A549 (cell line): ENCODE measurements around the gene CFAP70.

Experiments used
- CHD4 ChIP-seq: fragments of 200-600 bp; sonication (generic); IDR thresholded peaks from 2 replicates; pipeline ENCODE4 v1.6.1; 2016; ENCODE audit warnings: antibody characterized with exemption, mild to moderate bottlenecking, borderline replicate concordance
- CTCF ChIP-seq: fragments of >200 bp; sonication (Bioruptor Twin); formaldehyde crosslinking; IDR thresholded peaks from 3 replicates; pipeline ENCODE4 v1.5.1; 2016
- FOXS1 ChIP-seq: fragments of 250-450 bp; sonication (Bioruptor Pico); IDR thresholded peaks from 2 replicates; pipeline ENCODE4 v1.5.0; 2020; ENCODE audit warnings: mild to moderate bottlenecking, moderate library complexity
- HDAC2 ChIP-seq: fragments of 200-600 bp; sonication (generic); IDR thresholded peaks from 2 replicates; pipeline ENCODE4 v1.6.1; 2016
- JUN ChIP-seq, 2 experiments: fragments of >200 bp; sonication (Bioruptor Twin); formaldehyde crosslinking; IDR thresholded peaks; 2 replicates in 1 of 2; 3 replicates in 1 of 2; pipeline ENCODE4 v1.6.1; 2016 to 2017
- MAFK ChIP-seq: fragments of 450-650 bp; IDR thresholded peaks from 2 replicates; pipeline ENCODE4 v1.6.1; 2014; ENCODE audit not compliant: partially characterized antibody
- NR3C1 ChIP-seq: fragments of >200 bp; sonication (Bioruptor Twin); formaldehyde crosslinking; IDR thresholded peaks from 3 replicates; pipeline ENCODE4 v1.6.1; 2017
- POLR2A ChIP-seq: IDR thresholded peaks from 2 replicates; pipeline ENCODE4 v1.6.1; 2012; ENCODE audit warnings: mild to moderate bottlenecking, low read length
- POLR2AphosphoS2 ChIP-seq: conservative IDR thresholded peaks from 2 replicates; pipeline ENCODE4 v1.6.1; 2012; ENCODE audit warnings: low read length, improper control_type of control experiment, inconsistent platforms
- RFX5 ChIP-seq: fragments of 450-650 bp; IDR thresholded peaks from 2 replicates; pipeline ENCODE4 v1.7.1; 2014; ENCODE audit warnings: antibody characterized with exemption, mild to moderate bottlenecking, moderate library complexity
- SMC3 ChIP-seq: fragments of >200 bp; sonication (Bioruptor Twin); formaldehyde crosslinking; IDR thresholded peaks from 3 replicates; pipeline ENCODE4 v1.6.1; 2018; ENCODE audit warnings: inconsistent platforms
- SREBF2 ChIP-seq: fragments of 450-650 bp; IDR thresholded peaks from 2 replicates; pipeline ENCODE4 v1.6.1; 2014; ENCODE audit warnings: mild to moderate bottlenecking, moderate library complexity

DNA sequence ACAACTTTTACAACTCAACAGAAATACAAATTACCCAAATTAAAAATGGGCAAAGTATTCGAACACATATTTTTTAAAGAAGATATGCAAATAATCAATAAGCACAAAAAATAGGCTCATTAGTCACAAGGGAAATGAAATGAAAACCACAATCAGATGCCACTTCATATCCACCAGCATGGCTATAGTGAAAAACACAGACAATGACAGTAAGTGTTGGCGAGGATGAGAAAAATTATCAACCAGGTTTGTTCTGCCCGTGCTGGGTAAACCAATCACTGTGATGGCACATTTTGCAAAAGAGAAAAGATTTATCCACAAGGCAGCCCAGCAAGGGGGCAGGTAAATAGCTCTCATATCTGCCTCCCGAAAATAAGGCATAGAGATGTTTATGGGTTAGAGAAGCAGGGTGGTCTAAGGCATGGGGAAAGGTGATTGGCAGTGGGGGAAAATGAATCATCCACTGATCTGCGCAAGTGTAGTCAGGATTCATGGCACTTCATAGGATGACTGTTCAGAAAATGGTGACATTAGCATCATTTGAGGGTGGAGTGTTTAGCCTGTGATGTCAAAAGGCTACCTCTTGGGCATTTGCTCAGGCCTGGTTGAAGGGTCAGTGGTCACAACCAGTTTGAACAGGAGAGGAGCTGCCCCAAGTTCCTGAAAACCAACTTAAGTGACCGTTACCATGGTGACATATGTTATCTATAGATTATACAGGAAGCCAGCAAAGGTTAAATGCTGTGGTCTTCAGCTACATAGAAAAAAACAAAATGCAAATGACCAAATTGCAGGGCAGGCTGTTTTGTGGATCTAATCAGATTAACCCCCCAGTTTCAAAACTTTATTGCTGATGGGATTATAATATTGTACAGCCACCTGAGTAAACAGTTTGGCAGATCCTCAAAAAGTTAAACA, 8.0 kb upstream of the CFAP70 start:
- no peak for TF ChIP-seq SMC3
- no peak for TF ChIP-seq CTCF
- TF ChIP-seq JUN (IDR thresholded peaks at IDR 0.05) = no peak
- no peak for TF ChIP-seq POLR2AphosphoS2
- TF ChIP-seq FOXS1 (CRISPR knock-in tag) = no peak
- no peak for TF ChIP-seq HDAC2
- no peak for TF ChIP-seq NR3C1
- no peak for TF ChIP-seq POLR2A
- no peak for TF ChIP-seq SREBF2
- no peak for TF ChIP-seq MAFK
- TF ChIP-seq RFX5 = no peak
- no peak for TF ChIP-seq CHD4
